Measurements from ENCODE around the gene ZFP62. TPM values are rescaled to one million over a fixed set of nuclear protein-coding genes. Genes with fewer than 3 reads are reported as not detected.

ZFP62 gene
- total and polyA plus RNA-seq, 2 of the 8 experiments (the other 6 are each of a cell fraction or from before 2014, with no cell fraction given), result 9.3 to 38.5 TPM

- Histone ChIP-seq H3K79me1 (ENCODE audit: low read depth, low read length) (peaks cover 34% of the 10 kb centered on the region), H4K5ac (ENCODE audit: insufficient read length, low read depth, low read length) (no peak overlapping the region), H2BK20ac (ENCODE audit: low read length) (no peak overlapping the region), H3K4me3 (ENCODE audit: extremely low read depth in 1 of 4, insufficient read depth in 2 of 4, low read depth in 3 of 4, low read length in 4 of 4) (no peak overlapping the region), H3K27ac (ENCODE audit: low read depth, low read length) (no peak overlapping the region), H3K4ac (replicated peaks; ENCODE audit: insufficient read length, low read depth, low read length) (no peak overlapping the region), H2BK15ac (ENCODE audit: low read length) (0 out of 2 replicates have a peak overlapping the region, but pooled peaks have one; percentile 29), H3K23ac (ENCODE audit: insufficient read length) (no peak overlapping the region), H3K4me2 (ENCODE audit: insufficient read depth in 1 of 2, low read depth in 2 of 2, low read length in 2 of 2) (no peak overlapping the region), H4K91ac (replicated peaks; ENCODE audit: insufficient read length, low read length) (no peak overlapping the region), H4K20me1 (replicated peaks in 1 of 2; ENCODE audit: control insufficient read depth in 1 of 2, insufficient read depth in 2 of 2, low read length in 2 of 2) (peaks cover 23 to 43% of the 10 kb centered on the region in 2 experiments), H2BK5ac (ENCODE audit: low read depth, low read length) (no peak overlapping the region; the same call in 1 of the 2 replicates), H3K27me3 (replicated peaks in 1 of 4; ENCODE audit: control insufficient read depth in 3 of 4, extremely low read depth in 1 of 4, insufficient read depth in 3 of 4, low read length in 3 of 4) (no peaks in the 10 kb centered on the region), H3K36me3 (ENCODE audit: control insufficient read depth in 2 of 4, insufficient read depth in 4 of 4, low read length in 3 of 4) (peaks cover 0 to 7% (median 0%) of the 10 kb centered on the region in 4 experiments; a peak in 3 of 8 replicates), H3K4me1 (replicated peaks in 1 of 4; ENCODE audit: control insufficient read depth in 3 of 4, insufficient read depth in 4 of 4, low read length in 3 of 4) (peaks cover 4 to 10% (median 7%) of the 10 kb centered on the region in 4 experiments), H3K18ac (ENCODE audit: extremely low read depth, low read length) (no peak overlapping the region), H3K23me2 (ENCODE audit: low read depth, low read length) (no peaks in the 10 kb centered on the region; the same call in 1 of the 2 replicates), H2BK12ac (ENCODE audit: low read depth, low read length) (no peak overlapping the region), H3K9ac (replicated peaks in 1 of 4; ENCODE audit: extremely low read depth in 1 of 4, low read depth in 3 of 4, low read length in 3 of 4) (no peak overlapping the region), H2AFZ (ENCODE audit: low read length) (no peak overlapping the region), H3K14ac (ENCODE audit: insufficient read length) (no peak overlapping the region), H2BK120ac (replicated peaks; ENCODE audit: low read depth, low read length) (no peak overlapping the region), H3K9me3 (ENCODE audit: insufficient read depth in 2 of 2, low read depth in 1 of 2, low read length in 1 of 2) (no peaks in the 10 kb centered on the region), H3K79me2 (ENCODE audit: control insufficient read depth in 1 of 2, insufficient read depth in 2 of 2, low read length in 2 of 2) (peaks cover 29 to 88% of the 10 kb centered on the region in 2 experiments), H4K8ac (ENCODE audit: extremely low read depth, insufficient read depth, low read length) (no peak overlapping the region), H2AK5ac (ENCODE audit: low read depth, low read length) (peak overlapping the region; percentile 91; the same call in 1 of the 2 replicates), H3K56ac (replicated peaks; ENCODE audit: insufficient read length, low read depth, low read length) (no peak overlapping the region)
- TF ChIP-seq USF2 (IDR thresholded peaks at IDR 0.05; ENCODE audit: low read length) (no peak), RNF2 (IDR thresholded peaks at IDR 0.05; ENCODE audit: borderline replicate concordance, low read depth, low read length, missing control alignments, poor library complexity, severe bottlenecking) (no peak), YY1 (IDR thresholded peaks at IDR 0.05; ENCODE audit: low read depth, low read length) (no peak)
- 87% methylated on average over 11 of the region's 11 CpGs; no CpG with 5 or more reads in 1 of the 2 experiments for WGBS, 2 experiments (ENCODE audit: extremely low coverage in 1 of 2, insufficient coverage in 1 of 2, insufficient read length in 1 of 2, insufficient replicate concordance in 2 of 2, low coverage in 1 of 2, low lambda C conversion rate in 2 of 2, missing lambda C conversion rate in 1 of 2)
- DNase-seq (ENCODE audit: low read depth in 1 of 2, low spot score in 2 of 2) (peak in 1 of 2 experiments; percentile 27), FAIRE-seq (no peak)
- CTCF ChIA-PET (ENCODE audit: partially characterized antibody), result interaction anchor here (1.0 to 6.4 kb wide), 4 partner anchors 11 to 192 kb away, joined by 3 to 99 read pairs (median 5); partner anchors contain the start of gene ZFP62
- POLR2A ChIA-PET (ENCODE audit: partially characterized antibody), result interaction anchor here (1.0 kb wide), 1 partner anchor 39 kb away, joined by 3 read pairs; no protein-coding TSS in a partner anchor
Observed at GRCh38 chr5:180798193-180798592, 62.9 kb downstream of the ZFP62 start.

All from H1 (cell line).